ENCODE data around the gene RASAL3. TPM values are rescaled to one million over a fixed set of nuclear protein-coding genes. Genes with fewer than 3 reads are reported as not detected.
A peak's percentile ranks its signal among the peaks of the same experiment; 100 is the strongest.

RASAL3 gene
- total RNA-seq, 2 donors from 2014 or later, result 2.8 to 4.3 TPM

GRCh38 chr19:15421136-15421695 is 43.1 kb downstream of the RASAL3 start:
- intact Hi-C loops (cut with DNase I), result no loop called here
- H3K27ac ChIP-seq, result peak overlapping the region; percentile 65 to 80

GRCh38 chr19:15419413-15420025 is 44.8 kb downstream of the RASAL3 start:
- intact Hi-C loops (cut with DNase I), result loop anchor here (5.0 kb wide), 2 partner anchors 37 to 87 kb away; partner anchors contain the start of gene BRD4
- 15% methylated on average over 16 of the region's 16 CpGs for WGBS
- Histone ChIP-seq H3K4me3 (peak overlapping the region; percentile 92 to 97), H3K4me1 (replicated peaks) (peaks cover 28% of the 10 kb centered on the region), H3K27me3 (replicated peaks; ENCODE audit: insufficient read depth) (no peaks in the 10 kb centered on the region), H3K36me3 (peaks cover 0 to 9% of the 10 kb centered on the region in 2 donors), H3K9me3 (no peaks in the 10 kb centered on the region), H3K27ac (peak overlapping the region in 1 of 2 donors; percentile 40)
- DNase-seq (ENCODE audit: low spot score), result no peak
- TF ChIP-seq POLR2A (IDR thresholded peaks at IDR 0.05) (no peak), POLR2AphosphoS5 (IDR thresholded peaks at IDR 0.05) (no peak), CTCF (IDR thresholded peaks at IDR 0.05) (no peak)

More at GRCh38 chr19:15421136-15421695, 43.1 kb downstream of the RASAL3 start:
- Histone ChIP-seq H3K4me3 (no peak overlapping the region), H3K27me3 (replicated peaks; ENCODE audit: insufficient read depth) (no peaks in the 10 kb centered on the region), H3K4me1 (replicated peaks) (peaks cover 25% of the 10 kb centered on the region), H3K36me3 (peaks cover 6 to 13% of the 10 kb centered on the region in 2 donors), H3K9me3 (no peaks in the 10 kb centered on the region)
- no peak for DNase-seq (ENCODE audit: low spot score)
- TF ChIP-seq POLR2AphosphoS5 (IDR thresholded peaks at IDR 0.05) (peak; percentile 40), POLR2A (IDR thresholded peaks at IDR 0.05) (no peak)
- WGBS, result 42% methylated on average over 12 of the region's 12 CpGs

GRCh38 chr19:15418579-15419412 is 45.5 kb downstream of the RASAL3 start, which contains the start of gene AKAP8L:
TSS of gene AKAP8L (minus strand) at chr19:15418988. CDS start at chr19:15418923, 65 bp downstream.
- H3K9me3 ChIP-seq, result no peaks in the 10 kb centered on the region
- DNase-seq (ENCODE audit: low spot score), result peak; percentile 99
- H3K27ac ChIP-seq, result peak within 1 kb of the TSS; percentile 83 to 85
- peaks cover 0 to 5% of the 10 kb centered on the region in 2 donors for H3K36me3 ChIP-seq
- under 1% methylated on average over 61 of the region's 61 CpGs for WGBS
- H3K27me3 ChIP-seq (replicated peaks; ENCODE audit: insufficient read depth), result no peaks in the 10 kb centered on the region
- peak within 1 kb of the TSS; percentile 92 to 97 for H3K4me3 ChIP-seq
- intact Hi-C loops (cut with DNase I), result loop anchor here (5.0 kb wide), 2 partner anchors 36 to 86 kb away; partner anchors contain the start of gene BRD4
- TF ChIP-seq POLR2A (IDR thresholded peaks at IDR 0.05) (peak; percentile 83), POLR2AphosphoS5 (IDR thresholded peaks at IDR 0.05) (peak; percentile 97), CTCF (IDR thresholded peaks at IDR 0.05) (peak in 2 of 4 experiments; percentile 73 to 76)
- peaks cover 28% of the 10 kb centered on the region for H3K4me1 ChIP-seq (replicated peaks)

GRCh38 chr19:15418231-15418578 is 46.1 kb downstream of the RASAL3 start:
- intact Hi-C loops (cut with DNase I), result loop anchor here (5.0 kb wide), 2 partner anchors 36 to 86 kb away; partner anchors contain the start of gene BRD4
- H3K4me1 ChIP-seq (replicated peaks), result peaks cover 29% of the 10 kb centered on the region
- no peaks in the 10 kb centered on the region for H3K27me3 ChIP-seq (replicated peaks; ENCODE audit: insufficient read depth)
- H3K36me3 ChIP-seq, result peaks cover 0 to under 1% of the 10 kb centered on the region in 2 donors
- H3K9me3 ChIP-seq, result no peaks in the 10 kb centered on the region
- H3K4me3 ChIP-seq, result peak overlapping the region; percentile 92 to 97
- 2% methylated on average over 16 of the region's 16 CpGs for WGBS
- TF ChIP-seq CTCF (IDR thresholded peaks at IDR 0.05), result no peak
- no peak for TF ChIP-seq POLR2AphosphoS5 (IDR thresholded peaks at IDR 0.05)
- no peak for TF ChIP-seq POLR2A (IDR thresholded peaks at IDR 0.05)
- DNase-seq (ENCODE audit: low spot score), result no peak
- H3K27ac ChIP-seq, result peak overlapping the region; percentile 83 to 85

- peak overlapping the region; percentile 92 to 97 for H3K4me3 ChIP-seq
- TF ChIP-seq POLR2AphosphoS5 (IDR thresholded peaks at IDR 0.05) (peak; percentile 17), POLR2A (IDR thresholded peaks at IDR 0.05) (no peak), CTCF (IDR thresholded peaks at IDR 0.05) (no peak)
- peak overlapping the region; percentile 83 to 85 for H3K27ac ChIP-seq
- H3K36me3 ChIP-seq, result no peaks in the 10 kb centered on the region
- no peaks in the 10 kb centered on the region for H3K27me3 ChIP-seq (replicated peaks; ENCODE audit: insufficient read depth)
- intact Hi-C loops (cut with DNase I), result loop anchor here (5.0 kb wide), 2 partner anchors 35 to 85 kb away; partner anchors contain the start of gene BRD4
- no peak for DNase-seq (ENCODE audit: low spot score)
- no peaks in the 10 kb centered on the region for H3K9me3 ChIP-seq
- H3K4me1 ChIP-seq (replicated peaks), result peaks cover 30% of the 10 kb centered on the region
- WGBS, result under 1% methylated on average over 9 of the region's 9 CpGs
Measured at GRCh38 chr19:15417699-15418098, 46.6 kb downstream of the RASAL3 start.
